ENCODE results near the gene INHBC.

Gene INHBC

DNA sequence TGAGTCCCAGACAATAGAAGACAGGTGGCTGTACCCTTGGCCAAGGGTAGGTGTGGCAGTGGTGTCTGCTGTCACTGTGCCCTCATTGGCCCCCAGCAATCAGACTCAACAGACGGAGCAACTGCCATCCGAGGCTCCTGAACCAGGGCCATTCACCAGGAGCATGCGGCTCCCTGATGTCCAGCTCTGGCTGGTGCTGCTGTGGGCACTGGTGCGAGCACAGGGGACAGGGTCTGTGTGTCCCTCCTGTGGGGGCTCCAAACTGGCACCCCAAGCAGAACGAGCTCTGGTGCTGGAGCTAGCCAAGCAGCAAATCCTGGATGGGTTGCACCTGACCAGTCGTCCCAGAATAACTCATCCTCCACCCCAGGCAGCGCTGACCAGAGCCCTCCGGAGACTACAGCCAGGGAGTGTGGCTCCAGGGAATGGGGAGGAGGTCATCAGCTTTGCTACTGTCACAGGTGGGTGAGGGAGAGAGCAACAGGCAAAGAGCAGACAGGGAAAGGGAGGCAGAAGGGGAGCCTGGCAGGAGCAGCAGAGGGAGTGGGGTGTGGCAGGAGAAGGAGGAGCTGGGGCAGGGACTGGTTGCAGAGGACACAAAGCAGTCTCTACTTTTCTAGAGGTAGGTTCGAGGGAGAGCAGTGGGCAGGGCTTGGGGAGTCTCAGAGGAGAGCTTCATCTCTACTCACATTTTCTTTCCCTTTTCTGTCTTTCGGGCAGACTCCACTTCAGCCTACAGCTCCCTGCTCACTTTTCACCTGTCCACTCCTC, 21.0 kb downstream of the INHBC start:
- no peak for DNase-seq

DNA sequence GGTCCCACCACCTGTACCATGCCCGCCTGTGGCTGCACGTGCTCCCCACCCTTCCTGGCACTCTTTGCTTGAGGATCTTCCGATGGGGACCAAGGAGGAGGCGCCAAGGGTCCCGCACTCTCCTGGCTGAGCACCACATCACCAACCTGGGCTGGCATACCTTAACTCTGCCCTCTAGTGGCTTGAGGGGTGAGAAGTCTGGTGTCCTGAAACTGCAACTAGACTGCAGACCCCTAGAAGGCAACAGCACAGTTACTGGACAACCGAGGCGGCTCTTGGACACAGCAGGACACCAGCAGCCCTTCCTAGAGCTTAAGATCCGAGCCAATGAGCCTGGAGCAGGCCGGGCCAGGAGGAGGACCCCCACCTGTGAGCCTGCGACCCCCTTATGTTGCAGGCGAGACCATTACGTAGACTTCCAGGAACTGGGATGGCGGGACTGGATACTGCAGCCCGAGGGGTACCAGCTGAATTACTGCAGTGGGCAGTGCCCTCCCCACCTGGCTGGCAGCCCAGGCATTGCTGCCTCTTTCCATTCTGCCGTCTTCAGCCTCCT, 21.6 kb downstream of the INHBC start:
- DNase-seq = no peak

- DNase-seq = no peak
Observed at GRCh38 chr12:57456737-57457490, 22.3 kb downstream of the INHBC start.

DNA sequence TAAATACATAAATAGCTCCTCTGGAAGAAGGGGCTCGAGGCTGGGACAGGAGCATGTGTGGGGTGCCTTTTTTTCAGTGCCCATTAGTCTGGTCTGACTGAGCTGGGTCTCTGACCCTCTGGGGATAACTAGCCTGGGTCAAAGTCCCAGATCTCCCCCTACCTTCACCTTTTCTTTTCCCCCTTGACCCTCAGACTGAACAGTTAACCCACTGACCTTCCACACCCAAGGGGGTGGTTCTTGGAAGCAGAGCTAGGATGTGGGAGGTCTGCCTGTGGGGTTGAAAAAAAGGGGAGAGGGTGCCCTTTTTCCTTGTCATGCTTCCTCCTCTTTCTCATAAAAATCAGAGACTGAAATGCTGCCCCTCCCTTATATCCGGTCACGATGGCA, 24.1 kb downstream of the INHBC start:
- DNase-seq = no peak

DNA sequence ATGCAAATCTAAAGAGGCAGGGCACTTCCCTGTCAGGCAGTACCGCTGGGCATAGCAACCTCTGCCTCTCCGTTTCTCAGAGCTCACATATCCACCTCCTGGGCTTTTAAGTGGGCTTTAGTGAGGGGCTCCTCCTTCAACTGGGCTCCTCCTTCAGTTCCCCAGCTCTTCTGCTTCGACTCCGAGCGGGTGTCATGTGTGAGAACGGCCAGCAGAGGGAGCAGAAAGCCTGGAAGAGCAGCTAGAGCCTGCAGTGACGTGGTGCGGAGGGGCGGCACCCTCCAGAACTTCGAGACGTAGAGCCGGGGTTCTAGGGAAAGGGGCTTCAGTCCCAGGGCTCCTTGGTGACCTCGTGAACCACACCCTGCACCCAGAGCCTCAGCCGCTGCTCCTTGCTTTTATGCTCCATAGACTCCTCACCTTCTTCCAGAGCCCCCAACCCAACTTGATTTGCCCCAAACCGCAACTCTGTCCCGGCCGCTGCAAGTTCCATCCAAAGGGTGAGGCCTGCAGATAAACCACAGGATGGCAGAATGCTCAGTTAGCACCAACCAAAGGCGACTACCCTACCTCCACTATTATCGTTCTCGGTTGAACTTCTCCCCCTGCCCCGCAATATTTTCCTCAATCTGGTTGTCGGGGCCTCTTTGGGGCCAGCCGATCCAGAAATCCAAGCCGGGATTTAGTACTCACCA, 24.6 kb downstream of the INHBC start:
- DNase-seq = peak; percentile 80

GRCh38 chr12:57459750-57460467, 25.3 kb downstream of the INHBC start, which contains the start of gene GLI1:
Gene GLI1 (plus strand): TSS chr12:57459785. CDS start chr12:57463692, 3,907 bp downstream.
- DNase-seq = no peak

GRCh38 chr12:57460468-57460784, 25.8 kb downstream of the INHBC start:
- no peak for DNase-seq

- DNase-seq = no peak
Observed at GRCh38 chr12:57460841-57461275, 26.3 kb downstream of the INHBC start.

- DNase-seq = no peak
Observed at GRCh38 chr12:57461276-57461916, 26.8 kb downstream of the INHBC start.

- DNase-seq = no peak
Observed at GRCh38 chr12:57461917-57462250, 27.3 kb downstream of the INHBC start.

DNA sequence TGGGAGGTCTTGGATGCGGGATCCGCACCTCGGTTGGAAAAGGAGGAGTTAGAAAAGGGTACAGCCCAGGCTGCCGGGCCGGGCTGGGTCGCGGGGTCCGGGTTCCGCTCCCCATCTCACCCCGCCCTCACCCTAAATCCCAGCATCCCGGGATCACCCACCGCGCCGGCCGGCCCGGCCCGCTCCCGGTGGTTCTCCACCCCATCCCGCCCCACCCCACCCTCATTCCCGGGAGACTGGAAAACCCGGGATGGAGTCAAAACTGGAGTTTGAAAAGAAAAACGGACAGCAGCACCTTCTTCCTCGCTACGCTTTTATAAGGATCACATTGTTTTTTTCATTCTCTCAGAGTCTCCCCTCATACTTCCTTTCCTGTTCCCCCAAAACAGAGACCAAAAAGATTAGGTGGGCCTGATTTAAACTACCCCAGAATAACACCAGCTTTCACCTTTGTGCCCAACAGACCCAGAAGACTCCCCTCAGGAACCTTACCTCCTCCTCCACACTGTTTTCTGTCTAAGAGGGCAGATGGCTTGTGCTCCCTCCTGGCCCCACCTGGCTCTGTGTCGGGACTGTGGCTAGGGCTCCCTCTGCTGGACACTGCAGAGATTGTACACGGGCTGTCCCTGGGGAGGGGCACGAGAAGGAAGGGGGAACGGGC, 27.8 kb downstream of the INHBC start:
- DNase-seq = peak; percentile 66

GRCh38 chr12:57462912-57463253, 28.3 kb downstream of the INHBC start:
- no peak for DNase-seq

DNA sequence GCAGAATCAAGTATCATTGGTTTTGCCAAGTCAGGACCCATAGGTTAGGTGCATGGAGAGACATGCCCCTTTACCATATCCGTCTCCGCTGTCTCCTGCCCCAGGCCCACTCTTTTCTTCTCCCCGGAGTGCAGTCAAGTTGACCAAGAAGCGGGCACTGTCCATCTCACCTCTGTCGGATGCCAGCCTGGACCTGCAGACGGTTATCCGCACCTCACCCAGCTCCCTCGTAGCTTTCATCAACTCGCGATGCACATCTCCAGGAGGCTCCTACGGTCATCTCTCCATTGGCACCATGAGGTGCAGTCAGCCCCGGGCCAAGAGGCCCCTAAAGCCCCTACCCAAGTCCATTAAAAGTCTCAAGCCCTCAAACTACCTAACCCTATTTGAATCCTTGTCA, 30.0 kb downstream of the INHBC start:
- no peak for DNase-seq

- no peak for DNase-seq
Observed at GRCh38 chr12:57465030-57465746, 30.6 kb downstream of the INHBC start.

- no peak for DNase-seq
Observed at GRCh38 chr12:57465747-57466505, 31.3 kb downstream of the INHBC start.

- no peak for DNase-seq
Observed at GRCh38 chr12:57467212-57467874, 32.8 kb downstream of the INHBC start.

DNA sequence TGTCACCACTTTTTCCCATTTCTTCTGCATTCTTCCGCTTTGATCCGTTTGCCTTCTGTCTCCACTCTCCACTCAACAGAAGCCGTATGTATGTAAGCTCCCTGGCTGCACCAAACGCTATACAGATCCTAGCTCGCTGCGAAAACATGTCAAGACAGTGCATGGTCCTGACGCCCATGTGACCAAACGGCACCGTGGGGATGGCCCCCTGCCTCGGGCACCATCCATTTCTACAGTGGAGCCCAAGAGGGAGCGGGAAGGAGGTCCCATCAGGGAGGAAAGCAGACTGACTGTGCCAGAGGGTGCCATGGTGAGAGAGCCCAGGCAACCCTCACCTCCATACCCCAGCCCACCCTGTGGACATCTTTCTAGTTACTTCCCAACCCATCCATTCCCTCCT, 33.3 kb downstream of the INHBC start:
- no peak for DNase-seq

DNA sequence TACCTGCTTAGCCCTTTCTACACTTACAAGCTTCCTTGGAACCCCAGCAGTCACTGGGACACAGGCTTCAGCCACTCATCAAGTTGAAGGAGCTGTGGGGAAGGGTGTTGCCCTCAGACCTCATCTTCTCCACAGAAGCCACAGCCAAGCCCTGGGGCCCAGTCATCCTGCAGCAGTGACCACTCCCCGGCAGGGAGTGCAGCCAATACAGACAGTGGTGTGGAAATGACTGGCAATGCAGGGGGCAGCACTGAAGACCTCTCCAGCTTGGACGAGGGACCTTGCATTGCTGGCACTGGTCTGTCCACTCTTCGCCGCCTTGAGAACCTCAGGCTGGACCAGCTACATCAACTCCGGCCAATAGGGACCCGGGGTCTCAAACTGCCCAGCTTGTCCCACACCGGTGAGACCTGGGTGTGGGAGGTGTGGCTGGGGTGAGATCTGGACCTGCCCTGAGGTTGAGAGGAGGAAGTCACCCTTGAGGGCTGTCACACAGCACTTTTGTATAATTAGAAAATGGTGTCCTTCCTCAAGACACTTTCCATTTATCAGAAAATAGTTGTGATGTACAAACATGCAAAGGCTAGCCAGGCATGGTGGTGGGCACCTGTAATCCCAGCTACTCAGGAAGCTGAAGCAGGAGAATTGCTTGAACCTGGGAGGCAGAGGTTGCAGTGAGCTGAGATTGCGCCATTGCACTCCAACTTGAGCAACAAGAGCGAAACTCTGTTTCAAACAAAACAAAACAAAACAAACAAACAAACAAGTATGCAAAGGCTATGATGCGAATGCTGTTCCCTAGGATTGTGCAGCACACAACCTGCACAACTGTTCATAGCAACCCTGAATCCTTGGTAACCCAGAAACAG, 34.9 kb downstream of the INHBC start:
- no peak for DNase-seq
